ENCODE measurements around the gene KNCN.

GRCh38 chr1:46530311-46530710 is 21.1 kb downstream of the KNCN start:
- TF ChIP-seq CTCF (IDR thresholded peaks at IDR 0.05 in 8 of 11, conservative IDR thresholded peaks at IDR 0.05 in 3 of 11) (no peak), POLR2AphosphoS5 (IDR thresholded peaks at IDR 0.05) (no peak)

Data from spleen (tissue), 7 donors.